T-helper 9 cell (primary cell): ENCODE data around the gene MAMDC4.

Experiments used
- DNase-seq: peaks from one replicate; pipeline ENCODE4 v3.0.0-alpha.2; 2020

Gene MAMDC4

DNA sequence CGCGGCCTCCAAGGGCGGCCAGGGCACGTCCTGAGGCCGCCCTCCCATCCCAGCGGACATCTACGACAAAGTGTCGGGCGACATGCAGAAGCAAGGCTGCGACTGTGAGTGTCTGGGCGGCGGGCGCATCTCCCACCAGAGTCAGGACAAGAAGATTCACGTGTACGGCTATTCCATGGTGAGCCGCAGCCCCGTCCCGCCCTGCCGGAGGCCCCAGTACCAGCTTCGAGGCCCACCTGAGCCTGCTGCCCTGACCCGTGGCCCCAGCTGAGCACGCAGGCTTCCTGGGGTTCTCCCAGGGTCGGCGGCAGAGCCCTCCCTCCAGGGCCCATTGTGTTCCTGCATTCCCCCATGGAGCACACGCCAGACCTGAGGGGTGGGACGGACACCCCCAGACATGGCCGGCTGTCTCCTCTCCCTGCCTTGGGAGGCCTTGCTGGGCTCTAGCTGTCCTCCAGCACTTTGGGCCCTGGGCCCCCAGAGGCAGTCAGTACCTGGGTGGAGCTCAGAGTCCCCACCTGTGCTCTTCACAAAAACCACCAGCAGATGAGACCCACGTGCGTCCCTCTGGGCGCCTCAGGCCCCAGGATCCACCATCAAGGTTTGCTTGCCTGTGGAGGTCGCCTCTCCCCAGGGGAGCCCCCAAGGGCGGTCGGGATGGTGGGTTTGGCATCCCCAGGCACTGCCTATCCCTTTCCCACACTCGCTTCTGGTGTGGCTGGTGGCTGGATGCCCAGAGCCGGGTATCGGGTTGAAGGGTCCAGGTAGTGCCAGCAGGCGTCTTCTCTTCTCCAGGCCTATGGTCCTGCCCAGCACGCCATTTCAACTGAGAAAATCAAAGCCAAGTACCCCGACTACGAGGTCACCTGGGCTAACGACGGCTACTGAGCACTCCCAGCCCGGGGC is 1.9 kb upstream of the MAMDC4 start:
- DNase-seq = no peak

GRCh38 chr9:136850866-136851775 is 1.0 kb upstream of the MAMDC4 start:
- DNase-seq = no peak

DNA sequence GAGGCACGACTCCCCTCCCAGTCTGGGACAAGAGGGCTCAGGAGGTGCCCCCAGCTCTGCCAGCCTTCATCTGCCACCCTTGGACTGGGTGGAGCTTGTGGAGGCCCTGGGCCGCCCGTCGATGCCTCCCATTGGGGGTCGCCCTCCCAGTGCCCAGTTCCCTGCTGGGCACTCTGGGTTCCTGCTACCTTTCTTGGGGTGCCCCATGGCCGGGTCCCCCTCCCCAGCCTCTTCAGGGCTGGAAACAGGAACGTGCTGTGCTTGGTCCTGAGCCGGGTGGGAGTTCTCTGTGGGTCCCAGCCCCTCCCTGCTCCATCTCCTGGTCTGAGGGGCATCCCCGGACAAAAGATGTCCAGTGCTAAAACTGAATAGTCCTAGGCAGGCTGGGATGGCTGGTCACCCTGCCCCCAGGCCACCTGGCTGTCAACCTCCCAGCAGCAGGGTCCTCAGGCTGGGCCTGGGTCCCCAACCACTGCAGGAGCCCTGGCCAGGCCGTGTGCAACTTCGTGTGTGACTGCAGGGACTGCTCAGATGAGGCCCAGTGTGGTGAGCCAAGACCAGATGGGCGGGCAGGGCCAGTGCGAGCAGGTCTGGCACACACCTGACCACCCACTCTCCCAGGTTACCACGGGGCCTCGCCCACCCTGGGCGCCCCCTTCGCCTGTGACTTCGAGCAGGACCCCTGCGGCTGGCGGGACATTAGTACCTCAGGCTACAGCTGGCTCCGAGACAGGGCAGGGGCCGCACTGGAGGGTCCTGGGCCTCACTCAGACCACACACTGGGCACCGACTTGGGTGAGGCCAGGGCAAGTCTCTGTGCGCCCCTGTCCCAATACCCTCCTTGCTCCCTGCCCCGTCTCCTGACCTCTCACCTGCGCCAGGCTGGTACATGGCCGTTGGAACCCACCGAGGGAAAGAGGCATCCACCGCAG is 784 bp downstream of the MAMDC4 start:
- DNase-seq = no peak

GRCh38 chr9:136853596-136854112 is 1.5 kb downstream of the MAMDC4 start:
- no peak for DNase-seq

DNA sequence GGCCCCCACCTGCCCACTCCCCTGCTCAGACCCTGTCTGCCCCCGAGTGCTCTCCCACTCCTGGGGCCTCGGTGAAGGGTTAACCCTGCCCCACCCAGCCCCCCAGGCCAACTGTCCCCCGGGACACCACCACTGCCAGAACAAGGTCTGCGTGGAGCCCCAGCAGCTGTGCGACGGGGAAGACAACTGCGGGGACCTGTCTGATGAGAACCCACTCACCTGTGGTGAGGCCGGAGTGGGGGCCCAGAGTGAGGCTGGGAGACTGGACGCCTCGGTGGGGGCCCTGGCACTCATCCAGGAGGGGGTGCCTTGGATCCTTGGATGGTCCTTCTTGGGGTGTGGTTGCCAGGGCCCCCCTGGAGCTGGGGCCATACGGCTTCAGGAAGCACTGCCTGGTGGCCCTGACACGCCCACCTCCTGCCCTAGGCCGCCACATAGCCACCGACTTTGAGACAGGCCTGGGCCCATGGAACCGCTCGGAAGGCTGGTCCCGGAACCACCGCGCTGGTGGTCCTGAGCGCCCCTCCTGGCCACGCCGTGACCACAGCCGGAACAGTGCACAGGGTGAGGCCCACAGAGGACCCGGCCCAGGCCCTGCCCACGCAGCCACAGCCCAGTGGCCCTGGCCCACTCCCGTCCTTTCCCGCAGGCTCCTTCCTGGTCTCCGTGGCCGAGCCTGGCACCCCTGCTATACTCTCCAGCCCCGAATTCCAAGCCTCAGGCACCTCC is 2.1 kb downstream of the MAMDC4 start:
- no peak for DNase-seq

- DNase-seq = no peak
These were observed 2.8 kb downstream of the MAMDC4 start for GRCh38 chr9:136854842-136855460.

DNA sequence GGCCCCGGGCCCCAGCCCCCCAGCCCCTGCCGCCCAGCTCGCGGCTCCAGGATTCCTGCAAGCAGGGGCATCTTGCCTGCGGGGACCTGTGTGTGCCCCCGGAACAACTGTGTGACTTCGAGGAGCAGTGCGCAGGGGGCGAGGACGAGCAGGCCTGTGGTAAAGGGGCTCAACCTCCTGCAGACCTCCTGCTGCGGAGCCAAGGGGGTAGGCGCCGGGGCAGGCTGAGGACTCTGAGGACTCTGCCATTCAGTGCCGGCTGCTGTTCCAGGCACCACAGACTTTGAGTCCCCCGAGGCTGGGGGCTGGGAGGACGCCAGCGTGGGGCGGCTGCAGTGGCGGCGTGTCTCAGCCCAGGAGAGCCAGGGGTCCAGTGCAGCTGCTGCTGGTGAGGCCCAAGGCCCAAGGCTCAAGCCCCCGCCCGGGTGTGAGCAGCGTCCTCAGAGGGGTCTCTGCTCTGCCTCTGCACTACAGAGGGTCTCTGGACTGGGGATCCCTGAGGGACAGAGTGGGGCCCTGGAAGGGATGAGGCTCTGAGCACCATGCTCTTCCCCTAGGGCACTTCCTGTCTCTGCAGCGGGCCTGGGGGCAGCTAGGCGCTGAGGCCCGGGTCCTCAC is 3.4 kb downstream of the MAMDC4 start:
- no peak for DNase-seq

- DNase-seq = no peak
These were observed 3.9 kb downstream of the MAMDC4 start for GRCh38 chr9:136856079-136856476.

GRCh38 chr9:136856541-136857141 is 4.5 kb downstream of the MAMDC4 start:
- DNase-seq = no peak

DNA sequence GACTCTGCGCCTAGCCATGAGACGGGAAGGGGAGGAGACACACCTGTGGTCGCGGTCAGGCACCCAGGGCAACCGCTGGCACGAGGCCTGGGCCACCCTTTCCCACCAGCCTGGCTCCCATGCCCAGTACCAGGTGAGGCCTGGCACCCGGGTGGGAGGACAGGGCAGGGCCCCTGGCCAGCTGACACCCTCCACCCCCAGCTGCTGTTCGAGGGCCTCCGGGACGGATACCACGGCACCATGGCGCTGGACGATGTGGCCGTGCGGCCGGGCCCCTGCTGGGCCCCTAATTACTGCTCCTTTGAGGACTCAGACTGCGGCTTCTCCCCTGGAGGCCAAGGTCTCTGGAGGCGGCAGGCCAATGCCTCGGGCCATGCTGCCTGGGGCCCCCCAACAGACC is 5.0 kb downstream of the MAMDC4 start:
- DNase-seq = no peak

- no peak for DNase-seq
These were observed 5.7 kb downstream of the MAMDC4 start for GRCh38 chr9:136857581-136858412.

GRCh38 chr9:136858452-136858843 is 6.3 kb downstream of the MAMDC4 start:
- DNase-seq = no peak

- DNase-seq = no peak
These were observed 7.0 kb downstream of the MAMDC4 start for GRCh38 chr9:136858844-136859757.

DNA sequence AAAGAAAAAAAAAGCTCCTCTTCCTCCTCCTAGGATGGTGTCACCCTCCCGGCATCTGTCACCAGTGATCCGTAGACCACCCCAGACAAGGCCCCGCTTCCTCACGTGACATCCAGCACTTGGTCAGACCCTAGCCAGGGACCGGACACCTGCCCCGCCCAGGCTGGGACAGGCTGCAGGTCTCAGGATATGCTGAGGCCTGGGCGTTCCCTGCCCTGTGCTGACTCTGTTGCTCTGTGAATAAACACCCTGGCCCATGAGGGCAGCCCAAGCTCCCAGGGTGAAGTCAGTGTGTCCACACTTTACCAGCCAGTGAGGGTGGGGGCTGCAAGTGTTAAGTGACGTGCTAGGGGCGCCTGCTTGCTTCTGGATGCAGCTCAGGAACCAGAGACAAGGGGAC is 8.4 kb downstream of the MAMDC4 start:
- DNase-seq = no peak

- DNase-seq = no peak
These were observed 9.1 kb downstream of the MAMDC4 start for GRCh38 chr9:136860933-136861873.

DNA sequence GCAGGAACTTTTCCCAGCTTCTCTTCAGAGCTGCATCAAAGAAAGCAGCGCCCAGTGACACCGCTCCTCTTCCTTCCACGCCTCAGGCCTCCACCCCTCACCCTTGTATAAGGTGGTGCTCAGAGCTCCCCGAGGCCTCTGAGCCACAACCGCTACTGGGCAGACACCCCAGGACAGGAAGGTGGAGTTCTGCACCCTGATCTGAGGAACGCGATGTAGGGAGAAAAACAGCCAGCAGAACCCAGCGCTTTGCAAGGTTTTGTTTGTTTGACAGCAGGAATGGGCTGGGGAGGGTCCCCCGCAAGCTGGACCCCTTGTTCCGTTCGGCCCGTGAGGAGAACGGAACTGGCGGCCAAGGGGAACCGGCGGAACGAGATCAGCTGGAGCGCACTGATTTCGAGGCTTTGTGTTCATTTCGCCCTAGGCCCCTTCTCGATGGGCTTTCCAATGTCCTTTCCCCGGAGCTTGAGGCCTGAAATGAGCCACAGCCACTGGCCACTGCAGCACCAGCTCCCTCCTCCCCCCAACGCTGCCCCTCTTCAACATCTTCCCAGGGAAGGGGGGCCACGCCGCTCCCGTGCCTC is 9.8 kb downstream of the MAMDC4 start:
- no peak for DNase-seq
